Kidney (tissue), 14 donors: Measurements from ENCODE around the gene CALML6. TPM values are rescaled to one million over a fixed set of nuclear protein-coding genes. Genes with fewer than 3 reads are reported as not detected.

Source experiments
- DNase-seq, 5 donors: peaks; one replicate each; pipeline ENCODE4 v3.0.0-alpha.2; 2013 to 2020
- FAIRE-seq: peaks from 2 replicates; lab custom pipeline; 2012; peaks lifted over from hg19 to GRCh38; lab: Jason Lieb, UNC
- H3K27ac ChIP-seq, 2 donors: one replicate each; pipeline ENCODE4 v1.7.0; 2013; ENCODE audit warnings: low read depth in 2 of 2, low read length in 2 of 2, inconsistent platforms in 1 of 2
- H3K27me3 ChIP-seq: one replicate; pipeline ENCODE4 v1.7.1; 2013; ENCODE audit warnings: low read length, inconsistent platforms; ENCODE audit not compliant: control insufficient read depth, insufficient read depth
- H3K36me3 ChIP-seq, 3 donors: one replicate each; pipeline versions ENCODE4 v1.7.0 to v1.7.1; 2013; ENCODE audit warnings: low read length in 3 of 3, control low read depth in 1 of 3, inconsistent platforms in 1 of 3; ENCODE audit not compliant: insufficient read depth in 3 of 3, control insufficient read depth in 2 of 3
- H3K4me1 ChIP-seq, 3 donors: one replicate each; pipeline versions ENCODE4 v1.7.0 to v1.7.1; 2013; ENCODE audit warnings: low read length in 3 of 3, inconsistent platforms in 1 of 3, low read depth in 1 of 3; ENCODE audit not compliant: control insufficient read depth in 2 of 3, insufficient read depth in 2 of 3
- H3K4me3 ChIP-seq, 3 donors: one replicate each; pipeline versions ENCODE4 v1.7.0 to v1.8.1; 2013; ENCODE audit warnings: low read length in 3 of 3, control low read depth in 1 of 3, inconsistent platforms in 1 of 3
- H3K9ac ChIP-seq, 3 donors: one replicate each; pipeline versions ENCODE4 v1.7.0 to v1.7.1; 2013; ENCODE audit warnings: low read length in 3 of 3, control low read depth in 1 of 3, inconsistent platforms in 1 of 3
- H3K9me3 ChIP-seq, 3 donors: one replicate each; pipeline versions ENCODE4 v1.7.0 to v1.7.1; 2013; ENCODE audit warnings: low read length in 3 of 3, control low read depth in 1 of 3, inconsistent platforms in 1 of 3; ENCODE audit not compliant: control insufficient read depth in 2 of 3, insufficient read depth in 1 of 3
- CTCF ChIP-seq: IDR thresholded peaks from 3 replicates; pipeline ENCODE4 v1.5.1; 2012; ENCODE audit warnings: mild to moderate bottlenecking, moderate library complexity, borderline replicate concordance; ENCODE audit not compliant: insufficient read depth; ENCODE audit errors: extremely low read depth
- intact Hi-C: fragments of 100-400 bp; cut with DNase I; formaldehyde crosslinking; loops from one replicate; pipeline ENCODE4 v1.11.1; 2022
- polyA plus RNA-seq: library from polyadenylated mRNA; stranded (reverse); fragments of 350-450 nt; fragmentation: Illumina TruSeq; extraction: RNeasy Lipid Tissue Mini Kit (QIAGEN cat#74804); gene quantifications from one replicate; pipeline ENCODE4 v1.2.3, GENCODE V29; 2014; ENCODE audit warnings: low read depth, low replicate concordance; ENCODE audit not compliant: insufficient read depth
- total RNA-seq: library from RNA; stranded (reverse); fragmentation: NEBNext Ultra II Directional; extraction: Animal tissue kit (Norgen Biotek cat#: 25700); gene quantifications from one replicate; pipeline ENCODE4 v1.2.1, GENCODE V29; 2021
- donor health status: control.
- donor health status: control.
- donor health status: control.
- donor health status: control.
- donor health status: control.
- donor health status: DM: yes; HTN: yes; CAD: no.
- donor health status: Normal renal cell carcinoma (clear cell type).

Gene CALML6
- total and polyA plus RNA-seq, 2 donors from 2014 or later, result 0.13 to 1.2 TPM

- no peaks in the 10 kb centered on the region for H3K4me1 ChIP-seq
- FAIRE-seq (no peak), DNase-seq (peak in 2 of 5 donors; percentile 43 to 68)
- H3K9me3 ChIP-seq, result no peaks in the 10 kb centered on the region
- no peaks in the 10 kb centered on the region for H3K36me3 ChIP-seq
- no peak overlapping the region for H3K9ac ChIP-seq
- H3K4me3 ChIP-seq, result no peak overlapping the region
- intact Hi-C loops, result no loop called here
- no peak for TF ChIP-seq CTCF
- H3K27me3 ChIP-seq, result no peaks in the 10 kb centered on the region
- no peak overlapping the region for H3K27ac ChIP-seq
These were observed 10.6 kb downstream of the CALML6 start for GRCh38 chr1:1925437-1926345.

GRCh38 chr1:1926346-1926811, 11.3 kb downstream of the CALML6 start:
- no peaks in the 10 kb centered on the region for H3K4me1 ChIP-seq
- H3K36me3 ChIP-seq, result no peaks in the 10 kb centered on the region
- no peak overlapping the region for H3K4me3 ChIP-seq
- intact Hi-C loops, result no loop called here
- no peak for TF ChIP-seq CTCF
- FAIRE-seq (no peak), DNase-seq (peak in 2 of 5 donors; percentile 42 to 64)
- no peak overlapping the region for H3K9ac ChIP-seq
- no peak overlapping the region for H3K27ac ChIP-seq
- H3K9me3 ChIP-seq, result no peaks in the 10 kb centered on the region
- H3K27me3 ChIP-seq, result no peaks in the 10 kb centered on the region

GRCh38 chr1:1926886-1927660, 12.0 kb downstream of the CALML6 start:
- Histone ChIP-seq H3K36me3 (no peaks in the 10 kb centered on the region), H3K27me3 (no peaks in the 10 kb centered on the region), H3K9ac (no peak overlapping the region), H3K4me3 (no peak overlapping the region), H3K9me3 (no peaks in the 10 kb centered on the region), H3K27ac (no peak overlapping the region), H3K4me1 (no peaks in the 10 kb centered on the region)
- no peak for TF ChIP-seq CTCF
- FAIRE-seq, result no peak
- peak in 1 of 5 donors; percentile 30 for DNase-seq
- intact Hi-C loops, result no loop called here
